ENCODE measurements around the gene ZNF579. TPM values are rescaled to one million over a fixed set of nuclear protein-coding genes. Genes with fewer than 3 reads are reported as not detected.

ZNF579 gene
- total and polyA plus RNA-seq, 9 of the 15 experiments (the other 6 are each of a cell fraction or from before 2014, with no cell fraction given), result 0.06 to 15.9 (median 1.6) TPM

DNA sequence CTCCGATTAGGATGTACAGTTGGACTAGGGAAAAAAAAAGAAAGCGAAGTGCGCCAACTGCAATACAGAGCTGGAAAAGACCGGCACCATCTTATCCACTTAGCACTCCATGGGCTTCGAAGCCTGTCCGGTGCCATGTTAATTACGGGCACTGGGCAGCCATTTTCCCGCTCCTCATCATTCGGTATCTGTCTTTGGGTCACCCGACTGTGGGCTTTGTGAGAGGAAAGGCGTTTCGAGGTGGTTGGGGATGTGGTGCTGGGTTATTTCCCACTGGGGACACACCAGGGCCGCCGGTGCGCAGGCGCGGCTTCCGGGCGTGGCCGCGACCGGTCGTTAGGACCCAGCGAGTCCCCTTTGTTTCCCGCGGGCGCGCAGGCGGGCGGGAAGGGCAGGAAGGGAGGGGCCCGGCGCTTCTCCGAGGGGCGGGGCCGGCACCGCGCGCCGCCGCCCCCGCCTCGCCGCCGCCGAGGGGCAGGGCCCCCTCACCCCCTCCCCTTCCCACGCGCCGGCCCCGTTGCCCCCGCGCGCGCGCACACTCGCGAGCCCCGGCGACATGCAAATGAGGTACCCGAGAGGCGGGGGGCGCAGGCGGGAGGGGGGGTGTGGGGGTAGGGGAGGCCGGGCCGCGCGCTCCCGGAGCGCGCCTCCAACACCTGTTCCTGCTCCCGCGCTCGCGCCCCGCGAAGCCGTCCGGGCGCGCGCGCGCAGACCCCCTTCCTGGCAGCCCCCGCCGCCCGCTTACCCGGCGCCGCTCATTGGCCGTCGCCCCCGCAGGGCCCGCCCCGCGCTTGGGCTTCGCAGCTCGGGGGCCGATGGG, 19.4 kb upstream of the ZNF579 start, which contains the start of gene ZNF524 (continued):
- TF ChIP-seq, protein P1, sequence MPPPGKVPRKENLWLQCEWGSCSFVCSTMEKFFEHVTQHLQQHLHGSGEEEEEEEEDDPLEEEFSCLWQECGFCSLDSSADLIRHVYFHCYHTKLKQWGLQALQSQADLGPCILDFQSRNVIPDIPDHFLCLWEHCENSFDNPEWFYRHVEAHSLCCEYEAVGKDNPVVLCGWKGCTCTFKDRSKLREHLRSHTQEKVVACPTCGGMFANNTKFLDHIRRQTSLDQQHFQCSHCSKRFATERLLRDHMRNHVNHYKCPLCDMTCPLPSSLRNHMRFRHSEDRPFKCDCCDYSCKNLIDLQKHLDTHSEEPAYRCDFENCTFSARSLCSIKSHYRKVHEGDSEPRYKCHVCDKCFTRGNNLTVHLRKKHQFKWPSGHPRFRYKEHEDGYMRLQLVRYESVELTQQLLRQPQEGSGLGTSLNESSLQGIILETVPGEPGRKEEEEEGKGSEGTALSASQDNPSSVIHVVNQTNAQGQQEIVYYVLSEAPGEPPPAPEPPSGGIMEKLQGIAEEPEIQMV (tag; conservative IDR thresholded peaks at IDR 0.05; ENCODE audit: low read depth), result no peak
- 0 out of 2 replicates have a peak, but pooled peaks have one; percentile 24 for TF ChIP-seq GTF2F1 (IDR thresholded peaks at IDR 0.05; ENCODE audit: low read depth, low read length)
- TF ChIP-seq KDM5B (IDR thresholded peaks at IDR 0.05; ENCODE audit: insufficient replicate concordance, low read depth, low read length), result no peak
- peak; percentile 69; the same call in 1 of the 2 replicates for TF ChIP-seq HDAC8 (tag; IDR thresholded peaks at IDR 0.05)
- TF ChIP-seq ZNF586 (CRISPR knock-in tag; conservative IDR thresholded peaks at IDR 0.05), result no peak
- no peak for TF ChIP-seq ZNF184 (CRISPR knock-in tag; IDR thresholded peaks at IDR 0.05)
- TF ChIP-seq ZNF76 (CRISPR knock-in tag; IDR thresholded peaks at IDR 0.05; ENCODE audit: borderline replicate concordance), result 0 out of 2 replicates have a peak, but pooled peaks have one; percentile 49
- TF ChIP-seq, protein P2, sequence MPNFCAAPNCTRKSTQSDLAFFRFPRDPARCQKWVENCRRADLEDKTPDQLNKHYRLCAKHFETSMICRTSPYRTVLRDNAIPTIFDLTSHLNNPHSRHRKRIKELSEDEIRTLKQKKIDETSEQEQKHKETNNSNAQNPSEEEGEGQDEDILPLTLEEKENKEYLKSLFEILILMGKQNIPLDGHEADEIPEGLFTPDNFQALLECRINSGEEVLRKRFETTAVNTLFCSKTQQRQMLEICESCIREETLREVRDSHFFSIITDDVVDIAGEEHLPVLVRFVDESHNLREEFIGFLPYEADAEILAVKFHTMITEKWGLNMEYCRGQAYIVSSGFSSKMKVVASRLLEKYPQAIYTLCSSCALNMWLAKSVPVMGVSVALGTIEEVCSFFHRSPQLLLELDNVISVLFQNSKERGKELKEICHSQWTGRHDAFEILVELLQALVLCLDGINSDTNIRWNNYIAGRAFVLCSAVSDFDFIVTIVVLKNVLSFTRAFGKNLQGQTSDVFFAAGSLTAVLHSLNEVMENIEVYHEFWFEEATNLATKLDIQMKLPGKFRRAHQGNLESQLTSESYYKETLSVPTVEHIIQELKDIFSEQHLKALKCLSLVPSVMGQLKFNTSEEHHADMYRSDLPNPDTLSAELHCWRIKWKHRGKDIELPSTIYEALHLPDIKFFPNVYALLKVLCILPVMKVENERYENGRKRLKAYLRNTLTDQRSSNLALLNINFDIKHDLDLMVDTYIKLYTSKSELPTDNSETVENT (CRISPR knock-in tag; IDR thresholded peaks at IDR 0.05), result no peak
- peak; percentile 51 for TF ChIP-seq CTBP1 (IDR thresholded peaks at IDR 0.05; ENCODE audit: borderline replicate concordance)
- no peak for TF ChIP-seq MTA1 (IDR thresholded peaks at IDR 0.05; ENCODE audit: borderline replicate concordance)
- no peak for TF ChIP-seq ZSCAN29 (IDR thresholded peaks at IDR 0.05)
- no peak for TF ChIP-seq STAG1 (CRISPR knock-in tag; IDR thresholded peaks at IDR 0.05; ENCODE audit: borderline replicate concordance)
- no peak for TF ChIP-seq ZNF785 (CRISPR knock-in tag; IDR thresholded peaks at IDR 0.05)
- no peak for TF ChIP-seq ZNF717 (CRISPR knock-in tag; IDR thresholded peaks at IDR 0.05)
- no peak for TF ChIP-seq ZNF778 (CRISPR knock-in tag; IDR thresholded peaks at IDR 0.05)
- no peak for TF ChIP-seq ZFP1 (CRISPR knock-in tag; IDR thresholded peaks at IDR 0.05)
- TF ChIP-seq, protein P3, sequence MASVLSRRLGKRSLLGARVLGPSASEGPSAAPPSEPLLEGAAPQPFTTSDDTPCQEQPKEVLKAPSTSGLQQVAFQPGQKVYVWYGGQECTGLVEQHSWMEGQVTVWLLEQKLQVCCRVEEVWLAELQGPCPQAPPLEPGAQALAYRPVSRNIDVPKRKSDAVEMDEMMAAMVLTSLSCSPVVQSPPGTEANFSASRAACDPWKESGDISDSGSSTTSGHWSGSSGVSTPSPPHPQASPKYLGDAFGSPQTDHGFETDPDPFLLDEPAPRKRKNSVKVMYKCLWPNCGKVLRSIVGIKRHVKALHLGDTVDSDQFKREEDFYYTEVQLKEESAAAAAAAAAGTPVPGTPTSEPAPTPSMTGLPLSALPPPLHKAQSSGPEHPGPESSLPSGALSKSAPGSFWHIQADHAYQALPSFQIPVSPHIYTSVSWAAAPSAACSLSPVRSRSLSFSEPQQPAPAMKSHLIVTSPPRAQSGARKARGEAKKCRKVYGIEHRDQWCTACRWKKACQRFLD (CRISPR knock-in tag; IDR thresholded peaks at IDR 0.05), result peak; percentile 98
- TF ChIP-seq TAF15 (IDR thresholded peaks at IDR 0.05; ENCODE audit: low read depth, low read length), result no peak
- peak; percentile 95 for TF ChIP-seq ZNF175 (CRISPR knock-in tag; IDR thresholded peaks at IDR 0.05; ENCODE audit: low read depth)
- TF ChIP-seq ZNF583 (CRISPR knock-in tag; IDR thresholded peaks at IDR 0.05), result 0 out of 2 replicates have a peak, but pooled peaks have one; percentile 45
- TF ChIP-seq, protein P4, sequence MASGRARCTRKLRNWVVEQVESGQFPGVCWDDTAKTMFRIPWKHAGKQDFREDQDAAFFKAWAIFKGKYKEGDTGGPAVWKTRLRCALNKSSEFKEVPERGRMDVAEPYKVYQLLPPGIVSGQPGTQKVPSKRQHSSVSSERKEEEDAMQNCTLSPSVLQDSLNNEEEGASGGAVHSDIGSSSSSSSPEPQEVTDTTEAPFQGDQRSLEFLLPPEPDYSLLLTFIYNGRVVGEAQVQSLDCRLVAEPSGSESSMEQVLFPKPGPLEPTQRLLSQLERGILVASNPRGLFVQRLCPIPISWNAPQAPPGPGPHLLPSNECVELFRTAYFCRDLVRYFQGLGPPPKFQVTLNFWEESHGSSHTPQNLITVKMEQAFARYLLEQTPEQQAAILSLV (tag; IDR thresholded peaks at IDR 0.05), result no peak
- no peak for TF ChIP-seq NFE2 (IDR thresholded peaks at IDR 0.05; ENCODE audit: low read depth)
- peak in 1 of 2 experiments; percentile 81; a peak in 2 of 4 replicates for TF ChIP-seq KDM4B (IDR thresholded peaks at IDR 0.05; ENCODE audit: borderline replicate concordance in 2 of 2, low read depth in 1 of 2)

All from K562 (cell line).